GM18520 (cell line): ENCODE results near the gene SLC1A2.

Source experiments
- ATAC-seq: cut with Tn5 transposase; IDR thresholded peaks from one replicate; pipeline ENCODE4 v1.9.1; 2021; ENCODE audit not compliant: unreplicated experiment

Gene SLC1A2

DNA sequence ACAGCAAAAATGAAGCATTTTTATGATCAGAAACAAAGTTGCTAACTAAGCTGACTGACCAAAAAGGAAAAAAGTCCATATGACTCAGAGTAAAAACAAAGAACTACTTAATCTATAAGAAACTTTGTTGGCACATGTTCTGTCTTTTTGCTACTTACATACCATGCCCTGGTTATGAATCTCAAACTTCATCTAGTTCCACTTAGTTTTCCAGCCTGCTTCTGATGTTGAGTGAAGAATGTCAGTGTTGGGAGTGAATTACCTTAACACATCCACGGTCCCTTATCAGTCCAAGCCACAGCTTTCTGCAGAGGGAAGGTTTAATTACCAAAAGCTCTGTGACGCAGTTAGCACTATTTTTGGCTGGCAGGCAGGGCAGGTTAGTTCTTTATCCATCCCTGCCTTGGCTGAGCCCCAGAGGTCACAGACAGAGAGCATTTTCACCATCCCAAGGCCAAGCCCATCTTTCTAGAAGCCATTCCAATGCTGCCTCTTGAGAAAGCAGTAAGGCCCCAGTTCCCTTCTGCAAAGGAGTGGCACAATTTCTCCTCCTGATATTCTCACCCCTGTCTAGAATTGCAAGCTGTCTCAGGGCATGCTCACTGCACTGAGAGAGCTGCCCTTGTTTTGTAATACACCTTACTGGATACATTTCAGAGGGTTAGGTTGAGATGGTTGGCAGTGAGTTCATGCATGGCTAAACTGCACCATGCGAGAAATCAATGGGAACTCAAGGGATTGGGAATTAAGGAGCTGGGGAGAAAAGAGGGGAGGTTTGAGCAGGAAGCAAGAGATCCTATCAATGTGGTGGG is 67.1 kb downstream of the SLC1A2 start:
- no peak for ATAC-seq

DNA sequence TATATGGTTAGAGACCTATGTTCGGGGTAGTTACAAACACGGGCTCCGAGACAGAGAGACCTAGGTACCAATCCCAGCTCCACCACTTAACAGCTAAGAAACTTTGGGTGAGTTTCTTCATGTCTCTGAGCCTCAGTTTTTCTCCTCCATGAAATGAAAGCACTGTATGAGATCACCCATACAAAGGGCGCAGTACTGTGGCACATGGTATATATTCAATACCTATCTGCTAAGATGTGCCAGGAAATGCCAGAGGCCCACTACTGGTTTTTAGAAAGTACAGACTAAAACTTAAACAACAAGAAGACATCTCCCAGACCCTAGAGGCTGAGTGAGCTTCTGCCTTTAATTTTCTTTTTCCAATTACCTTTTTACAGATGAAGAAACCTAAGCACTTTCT is 69.5 kb downstream of the SLC1A2 start:
- ATAC-seq, result no peak

DNA sequence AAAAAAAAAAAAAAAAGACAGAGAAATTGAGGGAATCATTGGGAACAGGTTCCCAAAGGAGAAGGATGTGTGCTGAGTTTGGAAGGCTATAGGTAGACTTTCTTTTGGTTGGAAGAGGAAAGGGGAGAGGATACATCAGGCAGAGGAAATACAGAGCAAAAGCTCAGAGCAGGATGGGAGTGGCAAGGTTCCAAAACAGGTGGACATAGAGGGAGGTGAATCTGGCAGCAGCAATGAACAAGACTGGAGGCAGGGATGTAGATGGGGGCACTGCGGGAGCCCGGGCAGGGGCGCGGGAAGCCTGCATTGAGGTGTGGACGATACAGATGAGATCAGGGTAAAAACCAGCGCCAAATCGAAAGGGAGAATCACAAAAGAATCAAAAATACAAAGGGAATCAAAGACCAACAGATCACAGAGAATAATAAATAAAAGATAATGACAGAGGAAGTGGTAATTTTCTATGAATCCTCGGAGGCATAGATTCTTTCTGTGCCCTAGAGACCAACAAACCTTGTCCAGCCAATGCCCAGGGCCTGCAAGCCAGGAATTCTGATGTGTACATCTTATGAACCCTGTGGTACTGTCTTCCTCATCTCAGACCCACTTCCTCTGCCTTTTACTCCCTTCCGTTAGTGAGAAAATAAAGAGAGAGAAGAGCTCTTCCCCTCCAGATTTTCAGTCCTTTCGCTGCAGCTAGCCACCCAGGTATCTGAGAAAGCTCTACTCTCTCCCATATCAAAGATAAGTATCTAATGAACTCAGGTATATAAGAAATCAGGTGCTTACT is 70.3 kb downstream of the SLC1A2 start:
- no peak for ATAC-seq

DNA sequence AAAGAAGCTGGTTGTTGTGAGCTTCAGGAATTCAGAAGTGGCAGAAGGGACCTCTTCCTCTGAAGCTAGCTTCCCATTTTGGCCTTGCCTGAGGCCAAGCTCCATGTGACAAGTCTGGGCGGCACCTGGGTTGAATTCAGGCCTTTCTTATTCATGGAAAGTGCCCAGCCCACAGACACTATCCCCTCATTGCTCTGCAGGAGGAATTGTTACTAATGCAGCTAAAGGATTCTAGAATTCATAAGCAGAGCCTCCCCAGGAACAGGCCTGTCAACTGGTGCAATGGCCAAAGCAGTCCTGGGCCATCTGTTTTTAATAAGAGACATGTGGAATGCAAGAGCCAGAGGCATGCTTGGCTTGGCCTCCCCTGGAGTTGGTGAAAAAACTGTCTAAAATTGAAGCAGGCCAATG is 71.4 kb downstream of the SLC1A2 start:
- no peak for ATAC-seq

DNA sequence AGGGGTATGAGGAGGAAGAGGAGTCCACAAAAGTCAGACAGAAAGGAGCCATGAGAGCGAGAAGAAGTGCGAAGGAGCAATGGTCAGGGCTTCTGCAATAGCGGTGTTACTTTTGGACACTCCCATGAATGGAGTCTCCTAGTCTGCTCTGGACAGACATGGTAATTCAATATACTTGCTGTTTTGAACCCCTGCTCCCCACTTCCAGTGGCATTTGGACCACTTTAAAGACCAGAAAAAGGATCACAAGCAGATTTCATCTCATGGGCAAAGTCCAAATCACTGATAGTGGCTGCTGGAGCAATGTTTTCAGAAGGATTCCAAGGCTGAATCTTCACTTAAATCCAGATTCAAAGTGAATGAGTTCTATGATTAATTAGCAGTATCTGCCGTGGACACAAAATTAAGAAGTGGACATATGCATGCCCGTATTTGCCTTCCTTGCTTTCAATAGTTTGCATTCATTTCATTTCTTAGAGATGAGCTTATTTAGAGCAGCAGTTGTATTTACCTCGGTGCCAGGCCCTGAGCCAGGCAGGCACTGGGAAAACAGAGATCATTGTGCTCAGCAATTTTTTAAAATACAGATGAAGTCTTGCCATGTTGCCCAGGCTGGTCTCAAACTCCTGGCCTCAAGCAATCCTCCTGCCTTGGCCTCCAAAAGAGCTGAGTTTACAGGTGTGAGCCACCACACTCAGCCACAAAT is 72.0 kb downstream of the SLC1A2 start:
- ATAC-seq, result no peak

DNA sequence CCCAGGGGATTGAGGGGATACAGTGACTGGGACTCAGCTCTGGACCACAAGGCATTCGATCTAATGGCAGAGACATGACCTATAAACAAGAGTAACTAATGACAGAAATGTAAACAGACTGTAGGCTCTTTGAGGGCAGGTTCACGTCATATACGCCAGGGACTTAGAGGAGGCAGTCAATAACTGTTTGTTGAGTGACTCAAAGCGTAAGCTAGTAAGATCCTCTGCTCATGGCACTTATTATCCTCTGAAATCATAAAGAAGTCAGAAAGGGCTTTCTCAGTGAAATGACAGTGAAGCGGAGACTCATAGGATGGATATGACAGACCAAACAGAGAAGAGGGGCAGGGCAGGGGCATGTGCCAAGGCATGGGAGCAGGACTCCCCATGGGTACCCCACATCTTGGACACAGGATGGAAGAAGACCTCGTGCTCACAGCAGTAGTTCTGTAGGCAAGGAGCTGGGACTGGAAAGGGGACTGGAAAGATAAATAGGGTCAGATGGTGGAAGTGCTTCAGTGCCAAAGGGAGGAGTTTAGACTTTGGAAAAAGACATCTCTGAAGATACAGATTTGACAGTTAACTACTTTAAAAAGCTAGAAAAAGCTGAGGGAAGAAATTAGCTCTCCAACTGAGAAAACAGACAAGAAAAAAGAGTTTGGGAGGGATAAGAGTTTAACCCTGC is 72.7 kb downstream of the SLC1A2 start:
- no peak for ATAC-seq

DNA sequence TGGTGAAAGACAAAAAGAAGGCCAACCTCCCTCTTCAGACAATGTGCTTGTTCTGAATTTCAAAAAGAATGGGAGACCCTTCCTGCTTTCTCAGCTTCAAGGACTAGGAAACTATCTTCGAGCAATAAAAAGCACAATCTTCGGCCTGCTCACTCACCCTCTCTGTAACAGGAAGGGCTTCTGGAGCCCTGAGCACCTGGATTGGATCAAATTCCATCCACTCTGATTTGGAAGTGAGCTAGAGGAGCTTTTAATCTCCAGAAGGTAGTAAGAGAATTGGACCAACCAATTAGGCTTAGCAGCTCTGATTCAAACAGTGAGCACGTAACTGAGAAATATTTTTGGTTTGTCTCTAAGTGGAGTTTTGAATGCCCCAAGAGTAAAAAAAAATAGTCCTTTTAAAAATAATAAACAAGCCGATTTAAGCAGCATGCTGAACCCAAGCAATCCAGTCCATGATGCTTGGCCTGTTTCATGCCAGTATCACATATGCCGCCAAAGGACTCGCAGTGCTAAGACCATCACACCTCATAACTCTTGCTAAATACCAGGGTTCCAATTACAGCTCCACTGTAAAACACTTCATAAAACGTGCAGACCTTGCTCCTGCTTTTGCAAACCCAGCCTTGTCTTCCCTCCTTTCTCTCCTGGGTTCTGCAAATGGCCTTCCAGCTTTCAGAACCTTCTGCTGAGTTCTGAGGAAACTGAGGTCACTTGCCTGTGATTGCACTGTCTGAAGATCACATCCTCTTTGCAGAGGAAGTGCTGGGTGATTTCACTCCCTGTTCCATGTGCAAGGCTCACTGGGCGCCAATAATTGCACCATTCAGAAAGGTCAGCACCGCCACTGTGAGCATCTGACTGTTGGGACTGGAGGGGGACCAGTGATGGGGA is 74.4 kb downstream of the SLC1A2 start:
- ATAC-seq, result no peak

DNA sequence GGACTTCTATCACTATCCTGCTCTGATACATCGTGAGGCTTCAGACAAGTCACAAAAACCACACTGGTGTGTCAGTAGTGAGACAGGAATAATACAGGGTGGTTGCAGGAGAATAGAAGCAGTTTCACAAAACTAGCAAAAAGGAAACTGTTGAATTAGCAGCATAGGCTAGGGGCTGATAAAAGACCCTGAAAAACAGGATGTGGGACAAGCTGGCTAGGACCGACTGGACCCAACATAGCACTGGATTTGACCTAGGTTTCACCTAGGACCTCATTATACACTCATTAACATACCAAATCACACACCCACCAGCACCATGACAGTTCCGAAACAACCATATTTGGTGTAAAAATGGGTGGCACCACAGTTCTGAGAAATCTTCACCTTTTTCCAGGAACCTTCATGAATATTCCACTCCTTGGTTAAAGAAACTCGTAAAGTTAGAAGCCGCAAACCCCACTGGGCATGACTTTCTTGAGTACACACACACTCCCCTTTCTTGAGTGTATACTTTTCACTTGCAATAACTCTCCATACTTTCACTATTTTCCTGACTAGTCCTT is 76.2 kb downstream of the SLC1A2 start:
- no peak for ATAC-seq

DNA sequence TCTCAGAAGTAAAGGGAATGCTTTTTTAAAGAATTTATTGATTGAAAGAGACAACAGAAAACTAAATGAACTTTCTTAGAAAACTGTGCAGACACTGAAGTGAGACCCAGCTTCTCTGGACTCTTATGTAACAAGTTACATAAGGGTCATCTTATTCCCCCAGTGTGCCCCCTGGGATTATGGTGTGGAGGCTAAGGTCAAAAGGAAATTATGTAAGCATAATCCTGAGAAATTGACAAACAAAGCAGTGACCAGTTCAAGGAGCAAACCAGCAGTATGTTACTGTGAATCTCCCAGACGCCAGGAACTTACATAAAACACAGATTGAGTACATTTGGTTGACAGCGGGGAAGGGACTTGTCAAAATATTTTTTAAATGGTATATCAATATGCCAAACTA is 78.6 kb downstream of the SLC1A2 start:
- no peak for ATAC-seq

DNA sequence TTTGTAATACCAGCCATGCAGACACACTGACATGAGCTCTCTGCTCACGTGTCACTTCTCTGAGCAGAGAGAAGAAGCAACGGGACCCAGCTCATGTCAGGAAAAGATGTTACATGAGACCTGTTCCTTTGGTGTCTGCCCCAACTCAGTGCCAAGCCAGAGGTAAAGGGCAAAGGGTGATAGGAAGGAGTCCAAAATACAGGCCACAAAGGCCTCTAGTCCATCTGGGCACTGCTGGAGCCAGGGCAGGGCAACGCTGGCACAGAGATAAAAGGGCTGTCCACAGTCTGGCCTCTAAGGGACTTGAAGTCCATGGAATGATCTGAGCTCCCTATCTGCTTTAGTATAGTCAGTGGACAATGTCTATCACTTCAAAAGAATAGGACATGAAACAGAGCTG is 79.3 kb downstream of the SLC1A2 start:
- no peak for ATAC-seq

DNA sequence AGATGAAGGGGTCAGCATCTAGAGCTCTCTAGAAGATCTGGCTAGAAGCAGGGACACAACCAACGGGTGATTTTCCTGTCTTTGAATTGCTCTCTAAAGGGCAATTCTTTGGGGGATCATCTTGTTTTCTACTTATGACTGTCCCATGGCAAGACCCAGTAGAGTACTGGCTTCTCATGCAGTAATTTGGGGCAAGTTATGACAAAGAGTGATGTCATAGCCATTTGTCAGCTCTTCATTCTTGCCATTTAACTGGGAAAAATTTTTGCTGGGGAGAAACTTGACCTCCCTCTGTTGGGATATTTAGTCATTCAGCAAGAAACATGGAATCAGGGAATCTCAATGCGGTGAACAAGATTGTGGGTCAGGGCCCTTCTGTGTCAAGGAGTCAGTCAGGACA is 80.4 kb downstream of the SLC1A2 start:
- no peak for ATAC-seq

DNA sequence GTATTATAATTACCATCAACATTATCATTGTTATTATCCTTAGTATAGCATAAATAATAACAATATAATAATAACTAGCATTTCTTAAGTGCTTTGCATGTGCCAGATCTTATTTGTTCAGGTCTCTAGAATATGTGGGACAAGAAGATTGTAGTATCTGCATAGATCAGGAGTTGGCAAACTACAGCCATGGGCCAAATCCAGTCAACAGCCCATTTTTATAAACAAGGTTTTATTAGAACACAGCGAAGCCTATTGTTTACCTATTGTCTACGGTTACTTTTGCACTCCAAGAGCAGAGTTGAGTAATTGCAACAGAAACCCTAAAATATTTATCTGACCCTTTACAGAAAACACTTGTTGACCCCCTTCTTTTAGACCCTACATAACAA is 81.4 kb downstream of the SLC1A2 start:
- ATAC-seq, result no peak

DNA sequence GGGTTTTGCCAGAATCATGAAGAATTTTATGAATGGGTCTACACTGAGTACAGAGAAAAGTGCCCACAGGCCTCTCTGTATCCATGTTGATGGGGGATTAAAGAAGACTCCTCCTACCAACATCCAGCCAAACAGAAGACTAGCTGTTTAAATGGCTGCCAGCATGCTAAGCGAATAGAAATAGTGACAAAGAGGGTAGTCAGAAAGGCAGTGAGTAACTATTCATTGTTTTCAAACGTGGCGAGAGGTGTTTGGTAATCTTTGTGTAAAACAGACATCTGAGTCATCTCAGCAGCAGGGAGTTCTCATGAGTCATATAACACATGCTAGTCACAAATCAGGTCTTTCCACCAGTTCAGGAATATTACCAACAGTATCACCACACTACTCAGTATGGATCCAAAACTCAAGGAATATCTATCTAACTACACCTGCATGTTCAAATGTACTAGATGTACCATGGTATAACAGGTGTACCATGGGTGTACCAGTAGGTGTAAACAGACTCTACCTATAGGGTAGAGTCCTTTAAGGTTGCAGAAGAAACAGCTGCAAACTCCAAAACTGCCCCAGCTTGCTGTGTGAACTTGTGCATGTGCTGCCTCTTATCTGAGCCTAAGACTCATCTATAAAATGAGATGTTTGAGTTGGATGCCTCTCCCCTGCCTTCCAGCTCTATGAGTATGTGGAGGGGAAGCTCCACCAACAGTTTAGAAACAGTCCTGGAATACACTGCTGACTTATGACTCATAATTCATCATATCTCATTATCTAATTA is 82.0 kb downstream of the SLC1A2 start:
- ATAC-seq, result no peak

DNA sequence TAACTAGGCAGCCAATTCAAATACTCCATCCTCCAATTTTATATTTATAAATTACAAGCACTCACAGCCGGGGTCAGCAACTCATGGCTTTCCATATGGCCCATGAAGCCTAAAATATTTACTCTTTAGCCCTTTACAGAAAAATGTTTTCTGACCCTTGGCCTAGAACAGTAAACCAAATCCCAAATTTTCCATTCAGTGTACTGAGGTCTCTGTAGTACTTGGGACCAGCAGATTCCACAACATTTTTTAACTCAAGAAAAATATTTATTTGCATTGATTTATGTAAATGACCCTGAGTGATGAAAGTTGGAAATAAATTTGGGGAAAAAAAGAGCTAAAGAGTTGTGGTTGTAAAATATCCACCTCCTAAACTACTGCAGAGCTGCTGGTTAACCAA is 82.6 kb downstream of the SLC1A2 start:
- ATAC-seq, result no peak

DNA sequence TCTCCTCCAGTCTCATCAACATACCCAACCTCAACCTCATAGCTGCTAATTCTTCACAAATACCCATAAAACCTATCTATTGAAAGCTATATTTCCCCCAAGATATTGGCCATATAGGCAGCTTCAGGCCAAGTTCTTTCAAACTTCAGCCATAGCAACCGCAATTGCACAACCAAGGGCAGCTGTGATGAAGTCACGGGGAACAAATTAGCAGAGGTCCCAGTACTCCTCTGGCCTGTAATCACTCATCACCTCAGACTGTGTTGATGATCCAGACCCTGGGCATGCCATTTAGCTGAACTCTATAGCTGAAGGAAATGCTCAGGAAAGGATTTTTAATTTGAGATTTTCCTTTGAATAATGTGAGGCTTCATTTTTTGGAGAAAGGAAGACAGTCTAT is 84.1 kb downstream of the SLC1A2 start:
- ATAC-seq, result no peak

DNA sequence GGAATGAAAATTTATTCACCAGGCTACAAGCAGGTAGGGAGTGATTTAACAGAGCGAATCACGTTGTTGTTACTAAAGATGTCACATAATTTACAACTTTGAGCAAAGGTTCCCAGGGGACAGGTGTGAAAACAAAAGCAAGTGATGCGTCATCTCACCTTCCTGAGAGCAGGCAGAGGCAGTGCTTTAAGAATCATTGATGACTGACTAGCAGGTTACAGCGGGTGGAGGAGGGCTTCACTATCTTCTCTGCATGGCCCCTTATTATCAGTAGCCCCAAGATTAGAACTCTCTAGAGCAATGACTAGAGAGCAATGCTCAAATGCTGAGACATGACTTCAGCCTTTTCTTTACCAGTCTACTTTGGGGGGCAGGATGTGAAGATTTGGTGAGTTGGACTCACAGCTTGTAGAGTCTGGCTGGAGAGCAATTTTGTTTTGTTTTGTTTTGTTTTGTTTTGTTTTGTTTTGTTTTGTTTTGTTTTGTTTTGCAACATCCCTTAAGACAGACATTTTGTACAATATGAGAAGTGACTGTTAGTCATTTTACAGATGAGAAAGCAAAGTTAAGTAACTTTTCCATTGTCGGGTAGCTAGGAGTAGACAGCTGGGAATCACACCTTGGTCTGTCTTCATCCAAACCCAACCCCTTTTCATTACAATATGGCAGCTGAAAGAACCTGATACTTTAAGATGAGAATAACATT is 84.8 kb downstream of the SLC1A2 start:
- ATAC-seq, result peak; percentile 70

DNA sequence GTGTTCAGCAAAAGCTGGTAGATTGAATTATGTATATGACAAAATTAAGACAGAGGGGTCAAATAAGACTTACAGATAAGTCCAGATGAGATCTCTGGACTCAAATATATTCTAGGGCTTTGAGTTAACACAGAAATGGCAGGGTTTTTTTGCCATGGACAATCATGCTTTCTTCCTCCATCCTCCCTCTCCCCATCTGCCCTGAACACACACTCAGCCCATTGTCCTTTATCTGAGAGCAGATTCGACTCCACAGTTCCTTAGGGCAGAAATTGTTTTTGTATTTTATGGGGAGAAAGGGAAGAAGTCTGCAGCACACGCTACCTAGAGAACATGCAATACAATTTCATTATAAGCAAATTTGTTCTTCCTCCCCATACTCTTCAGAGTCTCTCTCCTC is 86.8 kb downstream of the SLC1A2 start:
- no peak for ATAC-seq

DNA sequence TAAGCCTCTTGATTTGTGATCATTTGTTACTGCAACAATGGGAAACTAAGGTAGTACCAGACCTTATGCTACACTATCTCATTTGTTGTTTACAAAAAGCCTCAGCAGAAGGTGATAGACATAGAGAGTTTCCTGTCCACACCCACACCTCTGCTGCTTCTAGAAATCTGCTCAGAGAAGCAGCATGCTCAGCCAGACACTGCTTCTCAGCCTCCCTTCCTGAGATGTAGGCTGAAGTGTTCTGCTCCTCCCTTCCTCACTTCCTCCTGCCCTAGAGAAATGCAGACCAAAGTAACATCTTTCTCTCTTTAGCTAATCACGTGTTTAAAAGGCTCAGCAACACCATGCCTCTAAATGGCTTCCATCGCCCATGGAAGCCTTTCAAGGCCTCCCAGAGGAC is 88.4 kb downstream of the SLC1A2 start:
- ATAC-seq, result no peak
